Fibroblast of skin of left biceps (primary cell): Measurements from ENCODE around the gene PRR33.

ENCODE experiments used
- DNase-seq, 2 experiments: peaks; one replicate each; pipeline ENCODE4 v3.0.0-alpha.2; 2013; ENCODE audit warnings: low read depth in 2 of 2

PRR33 gene

DNA sequence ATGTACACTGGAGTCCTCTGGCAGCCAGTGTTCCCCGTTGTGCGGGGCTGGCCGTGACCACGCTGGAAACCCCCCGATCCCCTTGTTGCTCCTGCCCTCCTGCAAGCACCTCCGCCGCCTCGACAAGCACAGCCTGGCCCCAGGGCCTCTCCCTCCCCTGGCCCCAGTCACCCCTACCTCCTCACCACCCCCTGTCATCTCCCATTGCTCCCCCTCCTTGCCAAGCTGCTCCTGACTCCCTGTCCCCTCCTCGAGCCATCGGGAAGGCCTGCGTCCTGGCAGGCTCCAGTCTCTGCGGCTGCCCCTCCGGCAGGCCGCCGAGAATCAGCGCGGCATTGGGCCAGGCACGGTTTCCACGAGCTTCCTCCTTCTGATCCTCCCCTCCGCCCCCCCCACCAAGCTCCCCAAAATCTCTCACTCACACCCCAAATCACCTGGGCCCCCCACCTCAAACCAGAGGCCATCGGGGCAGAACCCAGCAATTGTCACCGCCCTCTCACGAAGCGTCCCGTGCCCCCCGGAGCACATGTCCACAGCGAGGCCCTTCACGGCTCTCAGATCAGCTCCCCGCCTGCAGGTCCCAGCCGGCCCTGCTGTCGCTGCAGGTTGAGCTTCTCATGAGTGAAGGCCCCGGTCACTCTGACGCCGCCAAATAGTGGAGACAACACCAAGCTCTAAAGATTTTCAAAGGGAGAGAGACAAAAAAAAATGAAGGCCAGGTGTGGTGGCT, 44.5 kb downstream of the PRR33 start:
- no peak for DNase-seq

GRCh38 chr11:1846453-1846932, 45.2 kb downstream of the PRR33 start:
- DNase-seq: no peak

GRCh38 chr11:1845561-1846452, 45.9 kb downstream of the PRR33 start:
- no peak for DNase-seq

DNA sequence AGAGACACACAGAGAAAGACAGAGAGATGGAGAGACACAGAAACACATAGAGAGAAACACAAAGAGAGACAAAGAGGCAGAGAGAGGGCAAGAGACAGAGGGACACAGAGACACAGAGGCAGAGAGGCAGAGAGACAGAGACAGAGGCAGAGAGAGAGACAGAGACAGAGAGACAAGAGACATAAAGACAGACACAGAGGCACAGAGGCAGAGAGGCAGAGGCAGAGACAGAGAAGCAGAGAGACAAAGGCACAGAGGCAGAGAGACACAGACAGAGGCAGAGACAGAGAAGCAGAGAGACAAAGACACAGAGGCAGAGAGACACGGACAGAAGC, 46.6 kb downstream of the PRR33 start:
- no peak for DNase-seq

DNA sequence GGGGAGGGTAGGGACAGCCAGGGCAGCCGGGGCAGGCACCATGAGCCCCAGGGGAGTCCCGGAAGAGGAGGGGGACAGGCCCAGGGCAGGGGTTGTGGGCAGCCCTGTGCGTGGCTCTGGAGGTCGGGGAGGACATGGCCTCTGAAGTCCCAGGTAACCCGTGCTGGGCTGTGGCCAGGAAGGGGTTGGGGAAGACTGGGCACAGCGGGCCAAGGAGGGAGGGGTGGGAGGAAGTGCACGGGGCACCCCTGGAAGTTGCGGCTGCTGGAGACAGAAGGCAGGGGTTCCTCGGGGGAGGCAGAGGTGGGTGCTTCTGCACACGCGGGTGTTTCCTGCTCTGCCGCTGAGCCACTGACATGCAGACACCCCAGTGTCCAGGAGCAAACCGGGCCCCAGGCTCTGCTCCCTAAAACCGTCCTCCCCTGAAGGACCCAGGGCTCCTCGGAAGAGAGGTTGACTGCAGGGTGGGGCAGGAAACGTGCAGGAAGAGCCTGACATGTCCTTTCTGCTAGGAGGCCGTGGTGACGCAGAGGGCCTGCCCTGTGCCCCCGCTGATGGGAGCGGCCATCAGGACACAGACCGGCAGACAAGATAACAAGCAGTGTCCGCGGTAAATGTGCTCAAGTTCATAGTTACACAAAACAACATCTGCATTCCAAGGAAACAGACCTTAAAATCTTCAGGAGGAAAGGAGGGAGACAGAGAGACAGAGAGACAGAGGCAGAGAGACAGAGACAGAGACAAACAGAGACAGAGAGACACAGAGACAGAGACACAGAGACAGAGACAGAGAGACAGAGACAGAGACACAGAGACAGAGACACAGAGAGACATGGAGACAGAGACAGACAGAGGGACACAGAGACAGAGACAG, 47.2 kb downstream of the PRR33 start:
- DNase-seq: no peak

GRCh38 chr11:1843796-1844195, 47.9 kb downstream of the PRR33 start:
- no peak for DNase-seq

GRCh38 chr11:1843098-1843473, 48.6 kb downstream of the PRR33 start:
- no peak for DNase-seq

- DNase-seq: no peak
These were observed 49.3 kb downstream of the PRR33 start for GRCh38 chr11:1842149-1843097.

DNA sequence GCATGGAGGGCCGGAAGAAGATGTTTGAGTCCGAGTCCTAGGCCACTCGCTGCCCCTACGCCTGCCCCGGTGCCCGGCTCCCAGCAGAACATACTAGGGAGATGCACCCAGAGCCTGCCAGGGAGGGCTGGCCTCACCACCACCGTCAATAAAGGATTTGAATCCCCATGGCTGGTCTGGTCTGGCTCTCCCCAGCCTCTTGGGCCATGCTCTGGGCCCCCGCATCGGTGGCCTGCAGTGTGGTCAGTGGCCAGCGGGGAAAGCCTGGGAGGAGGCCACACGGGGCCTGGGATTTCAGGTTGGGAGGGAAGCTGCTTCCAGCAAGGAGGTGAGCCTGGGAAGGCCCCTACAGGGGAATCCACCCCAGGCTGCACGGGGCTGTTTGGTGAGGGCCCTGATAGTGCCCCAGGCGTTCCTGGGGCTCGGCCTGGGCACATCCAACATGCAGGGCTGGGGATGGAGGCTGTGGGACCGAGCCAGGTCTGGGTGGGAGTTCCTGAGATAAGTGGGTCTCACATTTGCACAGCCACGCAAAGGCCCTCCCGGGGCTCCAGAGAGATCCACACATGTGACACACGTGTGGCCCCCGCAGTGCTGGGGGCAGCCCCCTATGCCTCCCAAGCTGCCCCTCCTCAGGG, 50.1 kb downstream of the PRR33 start:
- DNase-seq: no peak

GRCh38 chr11:1840780-1841480, 50.8 kb downstream of the PRR33 start:
- no peak for DNase-seq

DNA sequence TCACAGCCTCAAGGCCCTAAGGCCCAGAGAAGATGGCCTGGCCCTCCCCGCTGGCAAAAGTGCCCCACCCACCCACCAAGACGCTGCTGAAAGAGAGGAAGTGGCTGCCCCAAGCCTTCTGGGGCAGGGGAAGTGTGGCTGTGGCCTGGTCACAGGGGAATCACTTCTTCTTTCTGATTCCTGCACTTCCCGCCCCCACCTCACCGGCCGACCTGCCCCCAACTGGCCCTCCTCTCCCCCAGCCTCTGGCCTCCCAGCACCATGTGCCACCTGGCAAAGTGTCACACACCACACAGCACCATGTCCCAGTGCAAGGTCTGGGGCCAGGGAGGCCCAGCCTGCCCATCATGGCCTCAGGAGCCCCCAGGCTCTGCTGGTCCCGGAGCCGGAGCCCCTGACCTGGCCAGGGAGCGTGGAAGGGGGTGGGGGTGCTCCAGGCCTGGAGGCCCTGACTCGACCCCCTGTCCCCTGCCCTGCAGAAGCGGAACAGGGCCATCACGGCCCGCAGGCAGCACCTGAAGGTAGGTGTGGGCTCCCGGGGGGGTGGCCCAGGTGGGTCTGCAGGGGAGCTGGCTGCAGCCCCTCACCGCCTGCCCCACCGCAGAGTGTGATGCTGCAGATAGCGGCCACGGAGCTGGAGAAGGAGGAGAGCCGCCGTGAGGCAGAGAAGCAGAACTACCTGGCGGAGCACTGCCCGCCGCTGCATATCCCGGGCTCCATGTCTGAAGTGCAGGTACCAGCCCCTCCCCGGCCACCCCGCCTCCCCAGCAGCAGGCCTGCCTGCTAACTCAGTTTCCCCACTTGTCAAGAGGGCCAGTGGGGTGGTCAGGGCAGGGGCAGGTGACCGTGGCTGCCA, 51.5 kb downstream of the PRR33 start:
- DNase-seq: no peak

DNA sequence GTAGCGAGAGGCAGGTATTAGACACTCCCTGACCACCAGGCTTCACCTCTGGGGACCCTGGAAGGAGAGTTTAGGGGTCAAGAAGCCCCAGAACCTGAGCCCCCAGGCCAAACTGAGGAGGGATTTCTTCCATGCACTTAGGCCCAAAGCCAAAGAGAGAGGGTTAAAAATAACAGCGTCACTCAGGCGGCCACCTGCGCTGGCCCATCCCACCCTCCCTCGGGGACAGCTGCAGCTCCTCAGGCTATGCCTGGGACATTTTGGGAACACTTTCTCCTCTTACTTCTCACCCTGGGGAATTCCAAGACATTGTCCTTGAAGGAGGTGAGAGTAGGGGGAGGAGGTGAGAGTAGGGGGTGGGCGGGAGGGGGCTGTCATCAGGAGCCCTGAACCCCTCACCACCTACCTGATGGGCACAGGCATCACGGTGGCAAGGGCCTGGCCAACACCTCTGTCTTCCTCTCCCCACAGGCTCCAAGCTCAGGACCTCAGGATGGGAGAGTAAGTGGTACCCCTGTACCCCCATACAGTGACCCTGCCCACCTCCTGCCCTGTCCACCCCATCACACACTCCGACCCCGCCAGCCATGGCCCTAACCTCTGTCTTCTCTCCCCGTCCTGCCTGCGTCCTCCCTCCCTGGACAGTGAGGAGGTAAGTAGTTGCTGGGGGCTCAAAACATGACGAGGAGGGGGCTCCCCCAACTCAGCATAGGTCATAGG, 52.3 kb downstream of the PRR33 start:
- no peak for DNase-seq

DNA sequence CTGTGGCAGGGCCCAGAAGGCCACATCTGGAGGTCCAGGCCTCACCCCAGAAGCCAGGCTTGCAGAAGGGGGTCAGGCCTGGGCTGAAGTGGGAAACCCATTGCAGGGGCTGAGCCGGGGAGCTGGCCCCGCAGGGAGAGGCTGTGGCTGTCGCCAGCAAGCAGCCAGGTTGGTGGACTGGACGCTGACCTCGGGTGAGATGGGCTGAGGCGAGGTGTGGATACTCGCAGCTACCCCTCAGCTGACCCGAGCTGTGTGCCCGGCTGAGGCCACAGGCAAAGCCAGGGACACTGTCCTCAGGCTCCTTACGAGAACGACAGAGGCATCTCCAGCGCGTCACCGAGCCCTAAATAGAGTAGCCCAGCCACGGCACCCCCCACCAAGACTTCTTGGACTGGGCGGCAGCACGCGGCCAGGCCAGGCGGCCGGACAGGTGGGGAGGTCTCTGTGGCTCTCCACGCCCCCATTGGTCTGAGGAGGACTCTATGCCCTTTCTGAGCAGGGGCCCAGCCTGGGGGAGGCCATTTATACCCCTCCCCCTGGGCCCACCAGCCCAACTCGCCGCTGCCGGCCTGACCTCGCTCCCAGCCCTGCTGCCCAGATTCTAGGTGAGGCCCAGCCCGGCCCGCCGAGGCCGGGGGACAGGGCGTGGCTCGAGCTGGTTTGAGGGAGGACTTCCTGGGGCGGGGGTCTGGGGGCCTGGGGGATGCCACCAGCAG, 53.1 kb downstream of the PRR33 start, which contains the start of gene TNNI2:
Gene TNNI2 (plus strand): TSS at position 556 of the 719 bp plus-strand sequence. CDS start 716 bp downstream, outside the sequence.
- no peak for DNase-seq
